22Rv1 (cell line): ENCODE results near the gene COP1.
A peak's percentile ranks its signal among the peaks of the same experiment; 100 is the strongest.
"Not testable (repeated sequence)": the region's sequence is repeated elsewhere in the genome, so short reads cannot be mapped to it uniquely, and the experiment has no call there.

Experiments
- H3K27ac ChIP-seq: fragments of 450-650 bp; 2 replicates; pipeline ENCODE4 v1.5.1; 2017
- ZFX ChIP-seq: fragments of 450-650 bp; IDR thresholded peaks from 2 replicates; pipeline ENCODE4 v1.6.1; 2017; ENCODE audit warnings: antibody characterized with exemption, borderline replicate concordance
- TF ChIP-seq, protein P1 (sequence below): fragments of 450-650 bp; IDR thresholded peaks from 2 replicates; pipeline ENCODE4 v1.5.1; 2017; ENCODE audit warnings: mild to moderate bottlenecking

The COP1 gene

DNA sequence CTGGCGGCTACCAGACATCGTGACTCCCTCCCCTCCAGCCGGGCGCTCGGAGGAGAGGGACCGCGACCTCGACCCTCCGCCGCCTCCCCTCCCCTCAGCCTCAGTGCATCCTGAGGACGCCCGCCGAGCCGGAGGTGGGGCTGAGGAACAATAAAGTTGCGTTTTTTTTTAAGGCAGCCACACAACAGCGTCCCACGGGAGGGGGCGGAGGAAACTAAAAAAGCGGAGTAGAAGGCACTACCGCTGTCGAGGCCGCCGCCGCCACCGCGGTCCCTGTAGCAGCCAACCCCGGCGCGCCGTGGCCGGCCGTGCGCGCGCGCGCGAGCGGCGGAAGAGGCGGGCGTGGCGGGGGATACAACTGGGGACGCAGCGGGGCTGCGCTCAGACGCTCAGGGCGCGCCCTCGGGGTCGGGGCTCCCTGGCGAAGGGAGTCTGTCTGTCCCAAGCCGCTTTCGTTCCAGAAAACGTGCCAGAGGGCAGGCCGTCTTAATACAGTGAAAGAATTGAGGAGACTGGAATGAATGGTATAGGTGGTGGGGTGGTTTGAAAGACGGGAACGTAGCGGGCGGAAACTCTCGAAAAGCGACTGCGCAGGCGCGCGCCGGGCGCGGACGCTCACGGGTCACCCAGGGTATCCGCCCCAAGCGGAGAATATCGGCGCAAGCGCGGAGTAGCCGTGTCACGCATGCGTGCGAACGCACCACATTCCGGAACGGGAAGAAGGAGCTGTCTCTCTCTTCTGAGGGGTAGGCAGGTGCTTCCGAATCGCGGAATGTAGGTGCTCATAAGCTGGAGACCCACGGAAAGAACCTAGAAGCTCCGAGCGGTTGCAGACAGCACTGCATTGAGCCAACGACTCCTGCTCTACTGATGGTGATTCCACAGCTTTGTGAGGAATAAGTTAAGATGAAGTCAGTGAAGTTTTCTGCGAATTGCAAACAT, at the start of gene COP1:
TSS of gene COP1 (minus strand) at position 326 of the 942 bp plus-strand sequence. CDS start at position 18, 308 bp downstream.
- TF ChIP-seq ZFX, result no peak
- TF ChIP-seq, protein P1, sequence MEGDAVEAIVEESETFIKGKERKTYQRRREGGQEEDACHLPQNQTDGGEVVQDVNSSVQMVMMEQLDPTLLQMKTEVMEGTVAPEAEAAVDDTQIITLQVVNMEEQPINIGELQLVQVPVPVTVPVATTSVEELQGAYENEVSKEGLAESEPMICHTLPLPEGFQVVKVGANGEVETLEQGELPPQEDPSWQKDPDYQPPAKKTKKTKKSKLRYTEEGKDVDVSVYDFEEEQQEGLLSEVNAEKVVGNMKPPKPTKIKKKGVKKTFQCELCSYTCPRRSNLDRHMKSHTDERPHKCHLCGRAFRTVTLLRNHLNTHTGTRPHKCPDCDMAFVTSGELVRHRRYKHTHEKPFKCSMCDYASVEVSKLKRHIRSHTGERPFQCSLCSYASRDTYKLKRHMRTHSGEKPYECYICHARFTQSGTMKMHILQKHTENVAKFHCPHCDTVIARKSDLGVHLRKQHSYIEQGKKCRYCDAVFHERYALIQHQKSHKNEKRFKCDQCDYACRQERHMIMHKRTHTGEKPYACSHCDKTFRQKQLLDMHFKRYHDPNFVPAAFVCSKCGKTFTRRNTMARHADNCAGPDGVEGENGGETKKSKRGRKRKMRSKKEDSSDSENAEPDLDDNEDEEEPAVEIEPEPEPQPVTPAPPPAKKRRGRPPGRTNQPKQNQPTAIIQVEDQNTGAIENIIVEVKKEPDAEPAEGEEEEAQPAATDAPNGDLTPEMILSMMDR, result no peak
- H3K27ac ChIP-seq, result peak within 1 kb of the TSS; percentile 97

GRCh38 chr1:176252191-176252590, 45.1 kb upstream of the COP1 start:
- no peak overlapping the region for H3K27ac ChIP-seq
- TF ChIP-seq, protein P1, result no peak
- TF ChIP-seq ZFX, result no peak

DNA sequence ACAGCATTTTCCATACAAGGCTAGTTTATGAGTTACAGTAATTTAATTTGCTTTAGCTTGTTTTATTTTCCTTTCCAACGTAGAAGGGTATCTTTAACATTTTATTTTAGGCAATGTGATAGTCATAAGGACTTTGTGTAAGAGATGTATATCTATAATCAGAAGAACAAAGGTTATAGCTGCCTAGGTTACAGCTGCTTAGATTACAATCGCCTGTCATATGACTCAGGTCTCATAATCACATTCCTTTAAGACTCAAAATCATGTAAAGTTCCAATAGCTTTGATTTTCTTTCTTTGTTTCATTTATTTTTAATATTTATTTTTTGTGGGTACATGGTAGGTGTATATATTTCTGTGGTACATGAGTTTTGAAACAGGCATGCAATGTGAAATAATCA, 37.8 kb upstream of the COP1 start:
- no peak overlapping the region for H3K27ac ChIP-seq
- TF ChIP-seq, protein P1, result no peak
- no peak for TF ChIP-seq ZFX

DNA sequence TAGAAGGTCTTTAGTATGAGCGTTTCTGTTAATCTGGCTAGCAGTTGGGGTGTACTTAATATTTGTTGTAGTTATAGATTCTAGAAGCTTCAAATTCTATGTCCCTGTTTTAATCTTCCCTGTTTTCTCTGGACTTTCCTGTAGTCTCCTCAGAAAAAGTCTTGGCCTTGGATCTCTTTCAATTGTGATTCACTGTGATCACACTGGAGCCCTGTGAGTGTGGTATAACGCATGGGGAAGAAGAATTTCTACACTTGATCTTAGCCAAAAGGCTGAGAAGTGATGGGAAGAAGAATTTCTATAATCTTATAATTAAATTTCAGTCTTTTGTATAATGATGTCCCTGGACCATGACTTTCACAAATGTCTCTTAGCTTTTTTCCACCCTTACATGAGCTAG, 36.7 kb upstream of the COP1 start:
- TF ChIP-seq, protein P1, result no peak
- TF ChIP-seq ZFX, result no peak
- no peak overlapping the region for H3K27ac ChIP-seq

GRCh38 chr1:176241385-176242015, 34.4 kb upstream of the COP1 start:
- H3K27ac ChIP-seq, result no peak overlapping the region
- TF ChIP-seq, protein P1, result no peak
- no peak for TF ChIP-seq ZFX

DNA sequence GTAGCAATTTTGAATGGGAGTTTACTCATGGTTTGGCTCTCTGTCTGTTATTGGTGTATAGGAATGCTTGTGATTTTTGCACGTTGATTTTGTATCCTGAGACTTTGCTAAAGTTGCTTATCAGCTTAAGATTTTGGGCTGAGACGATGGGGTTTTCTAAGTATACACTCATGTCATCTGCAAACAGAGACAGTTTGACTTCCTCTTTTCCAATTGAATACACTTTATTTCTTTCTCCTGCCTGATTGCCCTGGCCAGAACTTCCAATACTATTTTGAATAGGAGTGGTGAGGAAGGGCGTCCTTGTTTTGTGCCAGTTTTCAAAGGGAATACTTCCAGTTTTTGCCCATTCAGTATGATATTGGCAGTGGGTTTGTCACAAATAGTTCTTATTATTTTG, 26.6 kb upstream of the COP1 start:
- H3K27ac ChIP-seq, result not testable (repeated sequence)

DNA sequence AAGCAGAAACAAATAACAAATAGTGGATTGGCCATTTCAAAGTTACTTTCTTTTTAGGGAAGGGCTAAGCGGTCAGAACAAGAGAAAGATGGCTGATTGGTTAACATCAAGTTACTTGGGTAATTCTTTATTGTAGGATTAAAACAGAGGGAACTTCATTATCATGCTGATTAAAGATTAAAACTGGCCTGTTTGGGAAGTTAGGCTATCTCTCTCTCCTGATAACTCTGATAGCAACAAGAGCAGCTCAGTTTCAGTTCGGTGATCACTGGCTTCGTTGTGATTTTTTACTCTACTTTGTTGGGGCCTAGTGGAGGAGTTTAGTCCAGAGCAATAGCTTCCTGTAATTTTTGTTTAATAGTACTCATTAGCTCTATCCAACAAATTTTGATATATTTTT, 20.5 kb upstream of the COP1 start:
- TF ChIP-seq ZFX, result no peak
- TF ChIP-seq, protein P1, result no peak
- H3K27ac ChIP-seq, result no peak overlapping the region
